ENCODE results near the gene UGT1A9. TPM values are rescaled to one million over a fixed set of nuclear protein-coding genes. Genes with fewer than 3 reads are reported as not detected.

The UGT1A9 gene
- total and polyA plus RNA-seq, 2 experiments from 2014 or later, result 9.6 to 12.6 TPM

DNA sequence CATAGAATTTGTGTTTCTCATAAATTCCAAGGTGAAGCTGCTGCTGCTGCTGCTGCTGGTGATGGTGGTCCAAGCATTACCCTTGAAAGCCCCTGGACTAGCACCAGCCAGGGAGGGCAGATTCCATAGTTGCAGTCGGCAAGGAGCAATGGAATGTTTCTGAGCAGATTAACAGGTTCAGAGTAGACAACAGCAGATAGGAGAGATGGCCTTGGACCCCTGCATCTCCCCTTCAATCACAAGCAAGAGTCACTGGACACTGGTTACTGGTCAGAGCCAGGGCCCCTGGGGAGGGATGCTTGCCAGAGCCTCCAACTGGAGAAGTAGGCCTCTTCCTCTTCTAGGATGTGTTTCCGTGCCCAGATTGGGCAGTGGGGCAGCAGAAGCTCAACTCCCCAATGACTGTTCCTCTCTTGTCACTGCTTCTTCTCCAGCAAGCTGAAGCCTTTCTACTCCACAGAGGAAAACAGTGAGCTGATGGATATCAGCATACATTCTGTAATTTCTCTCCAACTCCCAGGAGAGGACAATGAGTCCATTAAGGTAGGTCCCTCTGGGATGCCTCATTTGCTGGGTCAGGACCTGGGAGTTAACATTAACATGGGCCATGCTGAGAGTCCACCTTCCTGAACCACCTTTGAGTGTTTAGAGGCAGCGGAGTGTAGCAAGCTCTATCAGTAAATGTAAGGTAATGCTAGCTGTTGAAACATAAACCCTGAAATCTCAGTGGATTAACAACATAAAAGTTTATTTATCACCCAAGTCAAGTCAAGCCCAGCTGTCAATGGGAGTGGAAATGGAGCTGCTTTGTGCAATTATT is 141.7 kb downstream of the UGT1A9 start:
- H3K4me1 ChIP-seq (ENCODE audit: insufficient read depth), result peaks cover 10% of the 10 kb centered on the region
- no peak overlapping the region for H3K4me3 ChIP-seq
- H3K9me3 ChIP-seq (ENCODE audit: low read depth), result no peaks in the 10 kb centered on the region
- H3K9me2 ChIP-seq (replicated peaks; ENCODE audit: insufficient read depth), result no peaks in the 10 kb centered on the region
- H4K20me1 ChIP-seq (ENCODE audit: insufficient read depth, poor library complexity, severe bottlenecking), result no peaks in the 10 kb centered on the region
- no peaks in the 10 kb centered on the region for H3K27me3 ChIP-seq
- no peaks in the 10 kb centered on the region for H3K79me2 ChIP-seq
- H3K36me3 ChIP-seq (replicated peaks; ENCODE audit: insufficient read depth, low read depth), result no peaks in the 10 kb centered on the region
- H2AFZ ChIP-seq, result no peak overlapping the region
- DNase-seq (ENCODE audit: low spot score), result no peak
- H3K4me2 ChIP-seq, result no peak overlapping the region
- 79% methylated on average over 3 of the region's 3 CpGs for WGBS (ENCODE audit: low lambda C conversion rate, missing lambda C conversion rate)
- TF ChIP-seq CTCF (IDR thresholded peaks at IDR 0.05; ENCODE audit: poor library complexity), result no peak
- no peak for TF ChIP-seq EZH2phosphoT487 (IDR thresholded peaks at IDR 0.05; ENCODE audit: low read depth, severe bottlenecking, unreplicated experiment)
- TF ChIP-seq EZH2 (IDR thresholded peaks at IDR 0.05; ENCODE audit: borderline replicate concordance), result no peak
- no peak overlapping the region for H3K27ac ChIP-seq

GRCh38 chr2:233814056-233814835 is 142.5 kb downstream of the UGT1A9 start:
- H3K27me3 ChIP-seq, result no peaks in the 10 kb centered on the region
- no peaks in the 10 kb centered on the region for H3K79me2 ChIP-seq
- no peak overlapping the region for H3K27ac ChIP-seq
- H3K4me1 ChIP-seq (ENCODE audit: insufficient read depth), result peaks cover 10% of the 10 kb centered on the region
- H3K4me3 ChIP-seq, result no peak overlapping the region
- no peaks in the 10 kb centered on the region for H3K9me2 ChIP-seq (replicated peaks; ENCODE audit: insufficient read depth)
- no peak for TF ChIP-seq CTCF (IDR thresholded peaks at IDR 0.05; ENCODE audit: poor library complexity)
- TF ChIP-seq EZH2 (IDR thresholded peaks at IDR 0.05; ENCODE audit: borderline replicate concordance), result no peak
- no peak for TF ChIP-seq EZH2phosphoT487 (IDR thresholded peaks at IDR 0.05; ENCODE audit: low read depth, severe bottlenecking, unreplicated experiment)
- no peak for DNase-seq (ENCODE audit: low spot score)
- H3K9me3 ChIP-seq (ENCODE audit: low read depth), result no peaks in the 10 kb centered on the region
- no peak overlapping the region for H2AFZ ChIP-seq
- no peaks in the 10 kb centered on the region for H4K20me1 ChIP-seq (ENCODE audit: insufficient read depth, poor library complexity, severe bottlenecking)
- H3K4me2 ChIP-seq, result no peak overlapping the region
- no peaks in the 10 kb centered on the region for H3K36me3 ChIP-seq (replicated peaks; ENCODE audit: insufficient read depth, low read depth)
- WGBS (ENCODE audit: low lambda C conversion rate, missing lambda C conversion rate), result 78% methylated on average over 2 of the region's 2 CpGs

DNA sequence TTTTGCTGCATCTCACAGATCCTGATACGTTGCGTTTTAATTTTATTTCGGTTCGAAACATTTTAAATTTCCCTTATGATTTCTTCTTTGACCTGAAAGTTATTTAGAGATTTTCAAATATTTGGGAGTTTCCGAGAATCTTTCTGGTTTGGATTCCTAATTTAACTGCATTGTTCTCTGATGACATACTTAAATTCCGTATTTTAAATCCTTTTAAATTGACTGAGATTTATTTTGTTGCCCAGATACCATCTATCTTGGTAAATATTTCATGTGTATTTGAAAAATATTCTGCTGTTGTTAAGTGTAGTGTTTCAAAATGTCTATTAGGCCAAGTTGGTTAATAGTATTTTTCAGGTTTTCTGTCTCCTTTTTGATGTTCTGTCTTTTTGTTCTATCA is 144.2 kb downstream of the UGT1A9 start:
- H3K4me1 ChIP-seq (ENCODE audit: insufficient read depth), result peaks cover 10% of the 10 kb centered on the region
- no peak overlapping the region for H3K4me2 ChIP-seq
- no peaks in the 10 kb centered on the region for H4K20me1 ChIP-seq (ENCODE audit: insufficient read depth, poor library complexity, severe bottlenecking)
- DNase-seq (ENCODE audit: low spot score), result no peak
- no peaks in the 10 kb centered on the region for H3K79me2 ChIP-seq
- no peaks in the 10 kb centered on the region for H3K9me2 ChIP-seq (replicated peaks; ENCODE audit: insufficient read depth)
- no peaks in the 10 kb centered on the region for H3K9me3 ChIP-seq (ENCODE audit: low read depth)
- no peak overlapping the region for H3K4me3 ChIP-seq
- H3K27ac ChIP-seq, result no peak overlapping the region
- H3K27me3 ChIP-seq, result no peaks in the 10 kb centered on the region
- no peak overlapping the region for H2AFZ ChIP-seq
- 84% methylated on average over 6 of the region's 6 CpGs for WGBS (ENCODE audit: low lambda C conversion rate, missing lambda C conversion rate)
- no peaks in the 10 kb centered on the region for H3K36me3 ChIP-seq (replicated peaks; ENCODE audit: insufficient read depth, low read depth)
- TF ChIP-seq EZH2 (IDR thresholded peaks at IDR 0.05; ENCODE audit: borderline replicate concordance), result no peak
- TF ChIP-seq EZH2phosphoT487 (IDR thresholded peaks at IDR 0.05; ENCODE audit: low read depth, severe bottlenecking, unreplicated experiment), result no peak
- no peak for TF ChIP-seq CTCF (IDR thresholded peaks at IDR 0.05; ENCODE audit: poor library complexity)

Data from hepatocyte (in vitro differentiated cells).